H1 (cell line): ENCODE results near the gene TNRC6C. TPM values are rescaled to one million over a fixed set of nuclear protein-coding genes. Genes with fewer than 3 reads are reported as not detected.
A peak's percentile ranks its signal among the peaks of the same experiment; 100 is the strongest.

Experiments
- CTCF ChIA-PET: fragments of 300-600 bp; sonication (Branson Sonifier 250); formaldehyde crosslinking; loops from one replicate; lab custom pipeline; 2021; ENCODE audit not compliant: partially characterized antibody; lab: Charles Lee
- POLR2A ChIA-PET: fragments of 300-600 bp; sonication (Branson Sonifier 250); formaldehyde crosslinking; loops from one replicate; lab custom pipeline; 2021; ENCODE audit warnings: inconsistent platforms; ENCODE audit not compliant: partially characterized antibody; lab: Charles Lee
- DNase-seq, 2 experiments: peaks; one replicate each; pipeline versions ENCODE4 v3.0.0 to v3.0.0-alpha.2; 2010 to 2022; ENCODE audit warnings: low spot score in 2 of 2, low read depth in 1 of 2, mixed read lengths in 1 of 2
- FAIRE-seq: peaks from 2 replicates; lab custom pipeline; 2011; peaks lifted over from hg19 to GRCh38; lab: Jason Lieb, UNC
- H2AFZ ChIP-seq: 2 replicates; pipeline ENCODE4 v1.8.1; 2012; ENCODE audit warnings: low read length, inconsistent platforms
- H2AK5ac ChIP-seq: 2 replicates; pipeline ENCODE4 v1.6.1; 2013; ENCODE audit warnings: low read depth, low read length
- H2BK120ac ChIP-seq: replicated peaks from 2 replicates; pipeline ENCODE3; 2013; ENCODE audit warnings: low read depth, low read length, inconsistent platforms
- H2BK12ac ChIP-seq: 2 replicates; pipeline ENCODE4 v1.6.1; 2013; ENCODE audit warnings: low read depth, low read length
- H2BK15ac ChIP-seq: 2 replicates; pipeline ENCODE4 v1.6.1; 2013; ENCODE audit warnings: low read length
- H2BK20ac ChIP-seq: 2 replicates; pipeline ENCODE4 v1.6.1; 2013; ENCODE audit warnings: low read length
- H2BK5ac ChIP-seq: 2 replicates; pipeline ENCODE4 v1.6.1; 2013; ENCODE audit warnings: low read depth, low read length
- H3K14ac ChIP-seq: 2 replicates; pipeline ENCODE4 v1.6.1; 2013; ENCODE audit warnings: inconsistent platforms; ENCODE audit not compliant: insufficient read length
- H3K18ac ChIP-seq: 2 replicates; pipeline ENCODE4 v1.6.1; 2013; ENCODE audit warnings: low read length; ENCODE audit errors: extremely low read depth
- H3K23ac ChIP-seq: 2 replicates; pipeline ENCODE4 v1.6.1; 2013; ENCODE audit warnings: inconsistent platforms; ENCODE audit not compliant: insufficient read length
- H3K23me2 ChIP-seq: 2 replicates; pipeline ENCODE4 v1.6.1; 2013; ENCODE audit warnings: low read depth, low read length
- H3K27ac ChIP-seq: 2 replicates; pipeline ENCODE4 v1.6.1; 2011; ENCODE audit warnings: low read depth, low read length, inconsistent platforms
- H3K27me3 ChIP-seq, 4 experiments: replicated peaks in 1 of 4; 1 replicate in 1 of 4; 2 replicates in 3 of 4; pipeline versions ENCODE4 v1.6.1 to v1.8.1; 2011 to 2013; ENCODE audit warnings: low read length in 3 of 4, mild to moderate bottlenecking in 3 of 4, inconsistent platforms in 2 of 4, mixed read lengths in 2 of 4, moderate library complexity in 1 of 4; ENCODE audit not compliant: control insufficient read depth in 3 of 4, insufficient read depth in 3 of 4; ENCODE audit errors: extremely low read depth in 1 of 4
- H3K36me3 ChIP-seq, 4 experiments: 2 replicates each; pipeline versions ENCODE4 v1.6.1 to v1.8.1; 2011 to 2013; ENCODE audit warnings: mild to moderate bottlenecking in 4 of 4, low read length in 3 of 4, moderate library complexity in 2 of 4, control low read depth in 1 of 4, inconsistent platforms in 1 of 4; ENCODE audit not compliant: insufficient read depth in 4 of 4, control insufficient read depth in 2 of 4
- H3K4ac ChIP-seq: replicated peaks from 2 replicates; pipeline ENCODE3; 2013; ENCODE audit warnings: low read length, low read depth, mixed read lengths, inconsistent platforms; ENCODE audit not compliant: insufficient read length
- H3K4me1 ChIP-seq, 4 experiments: replicated peaks in 1 of 4; 1 replicate in 1 of 4; 2 replicates in 3 of 4; pipeline versions ENCODE4 v1.6.1 to v1.8.1; 2011 to 2013; ENCODE audit warnings: low read length in 3 of 4, inconsistent platforms in 2 of 4, mixed read lengths in 1 of 4; ENCODE audit not compliant: insufficient read depth in 4 of 4, control insufficient read depth in 3 of 4
- H3K4me2 ChIP-seq, 2 experiments: 2 replicates each; pipeline versions ENCODE4 v1.6.1 to v1.8.1; 2011 to 2013; ENCODE audit warnings: low read depth in 2 of 2, low read length in 2 of 2, control low read depth in 1 of 2, inconsistent platforms in 1 of 2, mild to moderate bottlenecking in 1 of 2; ENCODE audit not compliant: insufficient read depth in 1 of 2
- H3K4me3 ChIP-seq, 4 experiments: fragments of 200-600, 300-600 bp in 1 of 4; sonication (generic), shearing (Covaris generic), sonication (Bioruptor Twin) in 1 of 4; 2 replicates each; pipeline versions ENCODE4 v1.5.1 to v1.8.1; 2011 to 2016; ENCODE audit warnings: low read length in 4 of 4, low read depth in 3 of 4, control low read depth in 2 of 4, inconsistent platforms in 2 of 4, mild to moderate bottlenecking in 2 of 4, mixed read lengths in 1 of 4, moderate library complexity in 1 of 4; ENCODE audit not compliant: insufficient read depth in 2 of 4; ENCODE audit errors: extremely low read depth in 1 of 4
- H3K56ac ChIP-seq: replicated peaks from 2 replicates; pipeline ENCODE3; 2013; ENCODE audit warnings: low read depth, mild to moderate bottlenecking, mixed read lengths, low read length, inconsistent platforms; ENCODE audit not compliant: insufficient read length
- H3K79me1 ChIP-seq: 2 replicates; pipeline ENCODE4 v1.6.1; 2013; ENCODE audit warnings: low read depth, low read length, control low read depth
- H3K79me2 ChIP-seq, 2 experiments: 2 replicates each; pipeline versions ENCODE4 v1.6.1 to v1.8.1; 2012 to 2013; ENCODE audit warnings: low read length in 2 of 2, mild to moderate bottlenecking in 2 of 2, inconsistent platforms in 1 of 2; ENCODE audit not compliant: insufficient read depth in 2 of 2, control insufficient read depth in 1 of 2
- H3K9ac ChIP-seq, 4 experiments: replicated peaks in 1 of 4; 1 replicate in 1 of 4; 2 replicates in 3 of 4; pipeline versions ENCODE4 v1.6.1 to v1.8.1; 2011 to 2013; ENCODE audit warnings: low read depth in 3 of 4, low read length in 3 of 4, control low read depth in 2 of 4, mild to moderate bottlenecking in 2 of 4, moderate library complexity in 2 of 4, inconsistent platforms in 1 of 4; ENCODE audit errors: extremely low read depth in 1 of 4
- H3K9me3 ChIP-seq, 2 experiments: 2 replicates each; pipeline versions ENCODE4 v1.6.1 to v1.8.1; 2012 to 2013; ENCODE audit warnings: mild to moderate bottlenecking in 2 of 2, moderate library complexity in 2 of 2, control low read depth in 1 of 2, inconsistent platforms in 1 of 2, low read depth in 1 of 2, low read length in 1 of 2, mixed read lengths in 1 of 2; ENCODE audit not compliant: insufficient read depth in 2 of 2
- H4K20me1 ChIP-seq, 2 experiments: replicated peaks in 1 of 2; 2 replicates each; pipeline versions ENCODE3 to v1.8.1; 2011 to 2013; ENCODE audit warnings: inconsistent platforms in 2 of 2, low read length in 2 of 2, mild to moderate bottlenecking in 1 of 2; ENCODE audit not compliant: insufficient read depth in 2 of 2, control insufficient read depth in 1 of 2
- H4K5ac ChIP-seq: 2 replicates; pipeline ENCODE4 v1.6.1; 2013; ENCODE audit warnings: low read length, low read depth, mixed read lengths, inconsistent platforms; ENCODE audit not compliant: insufficient read length
- H4K8ac ChIP-seq: 2 replicates; pipeline ENCODE4 v1.8.0; 2013; ENCODE audit warnings: mild to moderate bottlenecking, moderate library complexity, low read length, inconsistent platforms; ENCODE audit not compliant: insufficient read depth; ENCODE audit errors: extremely low read depth
- H4K91ac ChIP-seq: replicated peaks from 2 replicates; pipeline ENCODE3; 2013; ENCODE audit warnings: low read length, mixed read lengths, inconsistent platforms; ENCODE audit not compliant: insufficient read length
- CEBPB ChIP-seq: IDR thresholded peaks from 2 replicates; pipeline ENCODE4 v1.6.1; 2012; ENCODE audit warnings: low read depth, low read length
- EP300 ChIP-seq, 2 experiments: IDR thresholded peaks; 1 replicate in 1 of 2; 2 replicates in 1 of 2; pipeline ENCODE4 v1.6.1; 2011 to 2012; ENCODE audit warnings: low read depth in 2 of 2, low read length in 2 of 2, mild to moderate bottlenecking in 2 of 2, borderline replicate concordance in 1 of 2, inconsistent platforms in 1 of 2, moderate library complexity in 1 of 2
- FOSL1 ChIP-seq: IDR thresholded peaks from 2 replicates; pipeline ENCODE4 v1.6.1; 2011; ENCODE audit warnings: mild to moderate bottlenecking, low read depth, low read length, moderate library complexity; ENCODE audit not compliant: insufficient read depth
- HDAC6 ChIP-seq: IDR thresholded peaks from one replicate; pipeline ENCODE4 v1.7.1; 2012; ENCODE audit warnings: low read depth, mild to moderate bottlenecking, inconsistent platforms, low read length, moderate library complexity
- KDM5A ChIP-seq: fragments of 200-600 bp; IDR thresholded peaks from 2 replicates; pipeline ENCODE4 v1.7.1; 2012; ENCODE audit warnings: mild to moderate bottlenecking, low read length, inconsistent platforms, mixed read lengths
- RBBP5 ChIP-seq: IDR thresholded peaks from 2 replicates; pipeline ENCODE4 v1.7.1; 2012; ENCODE audit warnings: low read depth, mild to moderate bottlenecking, inconsistent platforms, low read length, moderate library complexity, borderline replicate concordance
- SIRT6 ChIP-seq: IDR thresholded peaks from one replicate; pipeline ENCODE4 v1.7.1; 2012; ENCODE audit warnings: low read length, inconsistent platforms
- USF2 ChIP-seq: IDR thresholded peaks from 2 replicates; pipeline ENCODE4 v1.6.1; 2011; ENCODE audit warnings: low read length, improper control_type of control experiment
- WGBS, 2 experiments: shearing (Covaris generic) in 1 of 2; methylation state at CpG; one replicate each; pipeline versions ENCODE4 v1.1.6 to v1.1.7; 2013 to 2015; ENCODE audit warnings: low lambda C conversion rate in 2 of 2, mixed read lengths in 2 of 2, inconsistent platforms in 1 of 2, low coverage in 1 of 2, missing lambda C conversion rate in 1 of 2; ENCODE audit not compliant: insufficient replicate concordance in 2 of 2, insufficient coverage in 1 of 2, insufficient read length in 1 of 2; ENCODE audit errors: extremely low coverage in 1 of 2, missing lambda C conversion rate in 1 of 2; 5-methylcytosine and 5-hydroxymethylcytosine counted together
- polyA plus RNA-seq, 7 experiments: library from polyadenylated mRNA; depleted of rRNA in 3 of 7; stranded (reverse) in 5 of 7; unstranded in 2 of 7; fragments of >200 nt in 5 of 7; fragments of 200-250 nt in 2 of 7; gene quantifications; 1 replicate in 5 of 7; 2 replicates in 1 of 7; 4 replicates in 1 of 7; pipeline versions ENCODE4 v1.2.1 to v1.2.3, GENCODE V29; 2011 to 2013; ENCODE audit warnings: missing spikeins in 2 of 7, mixed read lengths in 2 of 7
- total RNA-seq: library from RNA; stranded (reverse); fragmentation: NEBNext Ultra II Directional; extraction: Animal tissue kit (Norgen Biotek cat#: 25700); gene quantifications from 2 replicates; pipeline ENCODE4 v1.2.1, GENCODE V29; 2021

The TNRC6C gene
- total and polyA plus RNA-seq, 2 of the 8 experiments (the other 6 are each of a cell fraction or from before 2014, with no cell fraction given), result 2.8 to 28.9 TPM

GRCh38 chr17:78133179-78133951 is 174.9 kb downstream of the TNRC6C start:
- peak overlapping the region; percentile 54; the same call in 1 of the 2 replicates for H2BK5ac ChIP-seq
- no peaks in the 10 kb centered on the region for H3K79me1 ChIP-seq
- H3K9ac ChIP-seq, result no peak overlapping the region
- H3K27me3 ChIP-seq, result peaks cover 0 to 26% (median 17%) of the 10 kb centered on the region in 4 experiments; a peak in 5 of 7 replicates
- H4K8ac ChIP-seq, result peak overlapping the region; percentile 11; the same call in 1 of the 2 replicates
- peaks cover under 1% of the 10 kb centered on the region; the same call in 1 of the 2 replicates for H3K23me2 ChIP-seq
- no peaks in the 10 kb centered on the region for H3K79me2 ChIP-seq
- peak overlapping the region; percentile 96 for H2BK15ac ChIP-seq
- peaks cover 0 to 25% (median 7%) of the 10 kb centered on the region in 4 experiments; a peak in 5 of 7 replicates for H3K4me1 ChIP-seq
- FAIRE-seq (no peak), DNase-seq (no peak)
- no peak overlapping the region for H3K14ac ChIP-seq
- H3K56ac ChIP-seq, result no peak overlapping the region
- no peak overlapping the region for H3K27ac ChIP-seq
- no peak overlapping the region for H3K4me3 ChIP-seq
- H2AFZ ChIP-seq, result no peak overlapping the region
- no peak overlapping the region for H3K23ac ChIP-seq
- no peak overlapping the region for H2BK20ac ChIP-seq
- H2BK12ac ChIP-seq, result peak overlapping the region; percentile 98; the same call in 1 of the 2 replicates
- H4K5ac ChIP-seq, result no peak overlapping the region
- 90% methylated on average over 30 of the region's 30 CpGs; no CpG with 5 or more reads in 1 of the 2 experiments for WGBS, 2 experiments
- no peaks in the 10 kb centered on the region for H3K9me3 ChIP-seq
- no peak overlapping the region for H3K4ac ChIP-seq
- no peak overlapping the region for H3K4me2 ChIP-seq
- H2BK120ac ChIP-seq, result no peak overlapping the region
- peaks cover 0 to 4% of the 10 kb centered on the region in 2 experiments for H4K20me1 ChIP-seq
- peak overlapping the region; percentile 25 for H4K91ac ChIP-seq
- no peak overlapping the region for H3K18ac ChIP-seq
- peak overlapping the region; percentile 95 for H2AK5ac ChIP-seq
- POLR2A ChIA-PET, result interaction anchor here (0.6 to 4.6 kb wide), 6 partner anchors 20 to 81 kb away, joined by 3 to 16 read pairs (median 6); partner anchors contain the start of genes AFMID, BIRC5 and TK1
- CTCF ChIA-PET, result interaction anchor here (0.6 to 8.0 kb wide), 18 partner anchors 10 to 275 kb away, joined by 3 to 122 read pairs (median 5); partner anchors contain the start of genes AFMID, TK1 and TMC6
- no peaks in the 10 kb centered on the region for H3K36me3 ChIP-seq
- TF ChIP-seq EP300 (IDR thresholded peaks at IDR 0.05; ENCODE audit: borderline replicate concordance in 1 of 2, low read depth in 2 of 2, low read length in 2 of 2) (no peak), KDM5A (no peak), SIRT6 (no peak), USF2 (no peak), FOSL1 (no peak), HDAC6 (no peak), RBBP5 (no peak), CEBPB (no peak)
